Endothelial cell (in vitro differentiated cells): ENCODE results near the gene TUBE1. TPM values are rescaled to one million over a fixed set of nuclear protein-coding genes. Genes with fewer than 3 reads are reported as not detected.

ENCODE experiments used
- DNase-seq: peaks from one replicate; pipeline ENCODE4 v3.0.0; 2021; ENCODE audit warnings: low spot score
- H3K27ac Mint-ChIP-seq: one replicate; pipeline ENCODE4 v1.8.0; 2021; ENCODE audit warnings: mixed read lengths, inconsistent platforms; ENCODE audit not compliant: unreplicated experiment
- H3K27me3 Mint-ChIP-seq: one replicate; pipeline ENCODE4 v1.8.0; 2021; ENCODE audit warnings: mild to moderate bottlenecking, moderate library complexity, mixed read lengths, inconsistent platforms; ENCODE audit not compliant: unreplicated experiment
- H3K36me3 Mint-ChIP-seq: one replicate; pipeline ENCODE4 v1.8.0; 2021; ENCODE audit warnings: mild to moderate bottlenecking, low read depth, mixed read lengths, inconsistent platforms; ENCODE audit not compliant: unreplicated experiment
- H3K4me1 Mint-ChIP-seq: one replicate; pipeline ENCODE4 v1.8.0; 2021; ENCODE audit warnings: mild to moderate bottlenecking, mixed read lengths, inconsistent platforms; ENCODE audit not compliant: unreplicated experiment
- H3K4me3 Mint-ChIP-seq: one replicate; pipeline ENCODE4 v1.8.0; 2021; ENCODE audit warnings: mild to moderate bottlenecking, mixed read lengths, inconsistent platforms; ENCODE audit not compliant: unreplicated experiment
- H3K9me3 Mint-ChIP-seq: one replicate; pipeline ENCODE4 v1.8.0; 2021; ENCODE audit warnings: mixed read lengths, inconsistent platforms; ENCODE audit not compliant: unreplicated experiment
- CTCF ChIP-seq: fragments of 200-600 bp; sonication (generic); IDR thresholded peaks from one replicate; pipeline ENCODE4 v1.5.0; 2021; ENCODE audit warnings: antibody characterized with exemption; ENCODE audit not compliant: unreplicated experiment
- total RNA-seq: library from RNA; stranded (reverse); fragmentation: NEBNext Ultra II Directional; extraction: Animal tissue kit (Norgen Biotek cat#: 25700); gene quantifications from one replicate; pipeline ENCODE4 v1.2.1, GENCODE V29; 2021; ENCODE audit not compliant: unreplicated experiment

TUBE1 gene
- total RNA-seq, 1 donor from 2014 or later: 13.7 TPM

GRCh38 chr6:112037783-112038216 lies 49.5 kb downstream of the TUBE1 start:
- Mint-ChIP-seq H3K4me3 (no peak overlapping the region), H3K9me3 (no peaks in the 10 kb centered on the region), H3K36me3 (no peaks in the 10 kb centered on the region), H3K27ac (no peak overlapping the region), H3K4me1 (peaks cover 46% of the 10 kb centered on the region), H3K27me3 (peaks cover 2% of the 10 kb centered on the region)
- TF ChIP-seq CTCF: no peak
- no peak for DNase-seq

GRCh38 chr6:112036088-112036637 lies 51.1 kb downstream of the TUBE1 start:
- no peak for DNase-seq
- Mint-ChIP-seq H3K4me3 (no peak overlapping the region), H3K27me3 (peaks cover 2% of the 10 kb centered on the region), H3K4me1 (peaks cover 30% of the 10 kb centered on the region), H3K36me3 (no peaks in the 10 kb centered on the region), H3K9me3 (no peaks in the 10 kb centered on the region), H3K27ac (no peak overlapping the region)
- no peak for TF ChIP-seq CTCF

GRCh38 chr6:112034616-112034995 lies 52.7 kb downstream of the TUBE1 start:
- no peaks in the 10 kb centered on the region for H3K36me3 Mint-ChIP-seq
- no peak for TF ChIP-seq CTCF
- peaks cover 34% of the 10 kb centered on the region for H3K4me1 Mint-ChIP-seq

GRCh38 chr6:112033791-112034615 lies 53.3 kb downstream of the TUBE1 start:
- no peak overlapping the region for H3K4me3 Mint-ChIP-seq
- no peak overlapping the region for H3K27ac Mint-ChIP-seq
- TF ChIP-seq CTCF: no peak

More at GRCh38 chr6:112034616-112034995, 52.7 kb downstream of the TUBE1 start:
- DNase-seq: no peak
- H3K4me3 Mint-ChIP-seq: no peak overlapping the region
- H3K27me3 Mint-ChIP-seq: peaks cover 1% of the 10 kb centered on the region
- no peak overlapping the region for H3K27ac Mint-ChIP-seq
- no peaks in the 10 kb centered on the region for H3K9me3 Mint-ChIP-seq

GRCh38 chr6:112032728-112033127 lies 54.6 kb downstream of the TUBE1 start:
- Mint-ChIP-seq H3K27me3 (no peaks in the 10 kb centered on the region), H3K36me3 (no peaks in the 10 kb centered on the region), H3K4me1 (peaks cover 24% of the 10 kb centered on the region), H3K4me3 (no peak overlapping the region), H3K27ac (no peak overlapping the region), H3K9me3 (no peaks in the 10 kb centered on the region)
- TF ChIP-seq CTCF: no peak
- DNase-seq: no peak

More at GRCh38 chr6:112033791-112034615, 53.3 kb downstream of the TUBE1 start:
- peaks cover 33% of the 10 kb centered on the region for H3K4me1 Mint-ChIP-seq
- no peak for DNase-seq
- no peaks in the 10 kb centered on the region for H3K9me3 Mint-ChIP-seq
- H3K27me3 Mint-ChIP-seq: no peaks in the 10 kb centered on the region
- H3K36me3 Mint-ChIP-seq: no peaks in the 10 kb centered on the region
